ENCODE measurements around the gene LRRC32.

Gene LRRC32, protein sequence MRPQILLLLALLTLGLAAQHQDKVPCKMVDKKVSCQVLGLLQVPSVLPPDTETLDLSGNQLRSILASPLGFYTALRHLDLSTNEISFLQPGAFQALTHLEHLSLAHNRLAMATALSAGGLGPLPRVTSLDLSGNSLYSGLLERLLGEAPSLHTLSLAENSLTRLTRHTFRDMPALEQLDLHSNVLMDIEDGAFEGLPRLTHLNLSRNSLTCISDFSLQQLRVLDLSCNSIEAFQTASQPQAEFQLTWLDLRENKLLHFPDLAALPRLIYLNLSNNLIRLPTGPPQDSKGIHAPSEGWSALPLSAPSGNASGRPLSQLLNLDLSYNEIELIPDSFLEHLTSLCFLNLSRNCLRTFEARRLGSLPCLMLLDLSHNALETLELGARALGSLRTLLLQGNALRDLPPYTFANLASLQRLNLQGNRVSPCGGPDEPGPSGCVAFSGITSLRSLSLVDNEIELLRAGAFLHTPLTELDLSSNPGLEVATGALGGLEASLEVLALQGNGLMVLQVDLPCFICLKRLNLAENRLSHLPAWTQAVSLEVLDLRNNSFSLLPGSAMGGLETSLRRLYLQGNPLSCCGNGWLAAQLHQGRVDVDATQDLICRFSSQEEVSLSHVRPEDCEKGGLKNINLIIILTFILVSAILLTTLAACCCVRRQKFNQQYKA

DNA sequence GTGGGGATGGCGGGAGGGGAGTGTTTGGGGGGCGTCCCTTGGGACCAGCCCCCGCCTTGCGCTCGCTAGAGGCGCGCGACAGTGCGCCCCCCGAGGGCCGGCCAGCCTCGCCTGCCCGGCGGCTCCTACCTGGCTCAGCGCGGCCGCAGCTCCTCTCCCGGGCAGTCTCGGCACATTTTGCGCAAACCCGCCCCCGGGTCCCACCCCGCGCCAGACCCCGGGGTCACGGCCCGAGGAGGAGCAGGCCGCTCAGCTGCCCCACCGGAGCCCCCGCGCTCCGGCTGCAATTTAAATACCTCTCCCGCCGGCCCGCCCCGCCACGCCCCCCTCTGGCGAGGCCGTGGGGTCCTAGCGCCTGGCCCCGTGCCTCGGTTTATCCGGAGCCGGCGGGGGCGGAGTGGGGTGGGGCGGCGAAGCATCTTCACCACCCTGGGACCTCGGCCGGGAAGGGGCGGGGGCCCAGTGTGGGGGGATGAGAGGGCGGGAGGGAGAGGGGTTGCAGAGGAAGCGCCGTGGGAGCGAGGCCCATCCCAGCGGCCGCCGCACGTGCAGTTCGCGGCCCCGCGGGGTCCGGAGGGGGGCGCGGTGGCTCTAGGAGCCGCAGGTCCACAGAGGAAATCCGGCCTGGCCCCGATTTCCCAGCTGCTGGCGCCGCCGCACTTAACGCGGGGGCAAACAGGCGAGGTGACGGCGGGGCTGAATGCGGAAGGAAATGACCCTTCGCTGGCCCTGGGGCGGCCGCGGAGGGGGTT is at the start of gene LRRC32:
LRRC32 (minus strand) TSS at position 263 of the 752 bp plus-strand sequence. CDS start 4,793 bp downstream, outside the sequence.
- peak; percentile 29 to 69 for DNase-seq

DNA sequence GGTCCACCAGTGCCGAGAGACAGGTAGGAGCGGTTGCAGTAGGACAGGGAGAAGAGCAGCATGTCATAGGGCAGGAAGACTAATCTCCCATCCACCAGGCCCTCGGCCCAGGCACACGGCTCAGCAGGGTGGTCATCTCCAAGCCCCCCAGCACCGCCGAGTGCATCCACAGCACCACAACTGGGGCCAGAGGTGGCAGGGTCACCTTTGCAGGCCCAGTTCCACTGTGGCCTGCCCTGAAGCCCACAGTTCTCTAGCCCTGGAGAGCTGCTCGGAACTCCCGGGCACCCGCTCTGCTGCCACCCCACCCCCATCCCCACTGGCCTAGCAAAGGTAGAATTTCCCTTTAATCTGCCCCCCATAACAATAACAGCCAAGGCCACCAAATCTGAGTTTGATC is 49.1 kb upstream of the LRRC32 start:
- no peak for DNase-seq

DNA sequence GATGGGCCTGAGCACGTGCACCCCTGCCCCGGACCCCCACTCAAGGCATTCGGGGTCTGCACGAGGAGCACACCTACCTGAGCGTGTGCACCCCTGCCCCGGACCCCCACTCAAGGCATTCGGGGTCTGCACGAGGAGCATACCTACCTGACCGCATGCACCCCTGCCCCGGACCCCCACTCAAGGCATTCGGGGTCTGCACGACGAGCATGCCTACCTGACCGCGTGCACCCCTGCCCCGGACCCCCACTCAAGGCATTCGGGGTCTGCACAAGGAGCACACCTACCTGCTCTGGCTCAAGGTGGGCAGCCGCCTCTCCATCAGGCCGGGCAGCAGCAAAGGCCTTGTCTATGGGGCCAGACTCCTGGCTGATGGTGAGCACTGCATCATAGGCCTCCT is 48.7 kb upstream of the LRRC32 start:
- no peak for DNase-seq

DNA sequence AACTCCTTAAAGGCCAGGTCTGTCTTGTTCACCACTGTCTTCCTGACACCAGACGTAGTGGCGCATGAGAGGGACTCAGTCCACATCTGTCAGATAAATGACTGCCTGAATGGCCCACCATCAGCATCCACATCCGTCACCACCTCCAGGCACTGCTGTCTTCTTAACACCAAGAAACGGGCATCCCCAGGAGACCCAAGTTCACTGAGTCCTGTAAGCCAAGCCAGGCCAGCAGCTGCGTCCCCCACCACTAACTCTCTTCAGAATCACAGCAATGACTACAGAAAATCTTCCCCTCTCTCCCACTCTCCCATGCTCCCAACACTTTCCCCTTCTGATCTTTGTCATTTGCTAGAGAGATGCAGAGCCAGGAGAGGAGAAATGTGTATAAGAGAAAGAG is 47.3 kb upstream of the LRRC32 start:
- no peak for DNase-seq

DNA sequence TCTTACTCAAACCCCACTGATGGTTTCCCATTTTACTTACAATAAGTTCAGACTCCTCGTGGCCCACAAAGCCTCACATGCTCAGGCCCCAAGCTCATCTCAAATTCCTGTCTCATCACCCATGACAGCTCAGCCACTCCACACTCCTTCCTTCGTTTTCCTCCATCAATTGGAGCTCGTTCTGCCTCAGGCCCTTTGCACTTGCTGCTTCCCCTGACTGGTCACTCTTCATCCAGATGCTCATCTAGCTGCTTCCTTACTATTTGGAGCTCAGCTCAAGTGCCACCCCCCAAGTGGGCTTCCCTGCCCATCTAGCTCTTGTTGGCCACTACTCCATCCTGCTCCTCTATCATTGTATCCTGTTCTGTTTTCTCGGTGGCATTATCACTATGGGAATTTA is 46.8 kb upstream of the LRRC32 start:
- DNase-seq, result no peak

DNA sequence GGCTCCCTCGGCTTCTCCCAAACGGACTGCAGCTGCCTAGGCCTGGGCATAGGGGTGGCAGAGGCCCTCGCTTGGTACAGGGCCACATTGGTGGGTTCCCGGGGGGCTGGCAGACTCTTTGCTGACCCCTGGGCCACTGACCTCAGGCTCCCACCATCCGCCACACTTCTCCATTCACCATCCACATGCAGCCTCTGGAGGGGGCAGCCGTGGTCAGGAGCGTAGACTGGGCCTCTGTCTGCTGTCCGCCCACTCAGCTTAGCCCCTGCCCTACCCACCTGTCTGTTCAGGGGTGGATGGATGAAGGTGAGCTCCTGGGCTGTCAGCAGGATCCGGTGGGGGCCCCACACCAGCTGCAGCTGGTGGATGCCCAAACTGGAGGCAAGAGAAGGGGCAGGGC is 45.7 kb upstream of the LRRC32 start:
- no peak for DNase-seq

DNA sequence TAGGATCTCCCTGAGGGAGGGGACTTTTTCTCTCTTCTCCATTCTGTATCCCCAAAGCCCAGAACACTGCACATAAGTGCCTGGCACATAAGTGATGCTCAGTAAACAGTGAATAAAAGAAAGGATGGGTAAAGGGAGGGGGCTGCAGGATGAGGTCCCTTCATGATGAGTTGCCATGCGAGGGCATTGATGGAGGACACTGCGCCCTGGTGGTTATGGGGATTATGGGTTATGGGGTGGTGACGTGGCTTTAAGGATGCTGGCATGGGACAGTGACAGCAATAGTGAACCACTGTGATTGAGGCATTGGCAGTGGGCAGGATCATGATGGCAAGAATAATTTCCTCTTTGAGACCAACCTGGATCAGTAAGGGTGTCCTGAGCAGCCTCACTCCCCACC is 43.9 kb upstream of the LRRC32 start:
- no peak for DNase-seq

DNA sequence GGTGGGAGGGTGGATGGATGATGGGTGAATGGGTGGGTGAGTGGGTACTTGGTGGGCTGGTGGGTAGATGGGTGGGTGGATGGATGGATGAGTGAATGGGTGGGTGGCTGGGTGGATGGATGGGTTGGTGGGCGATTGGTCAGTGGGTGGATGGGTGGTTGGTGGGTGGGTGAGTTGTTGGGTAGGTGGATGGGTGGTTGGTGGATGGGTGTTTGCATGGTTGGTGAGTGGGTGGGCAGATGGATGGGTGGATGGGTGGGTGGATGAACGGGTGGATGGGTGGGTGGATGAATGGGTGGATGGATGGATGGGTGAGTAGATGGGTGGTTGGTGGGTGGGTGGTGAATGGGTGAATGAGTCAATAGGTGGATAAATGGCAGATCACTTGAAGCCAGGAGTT is 43.0 kb upstream of the LRRC32 start:
- no peak for DNase-seq

DNA sequence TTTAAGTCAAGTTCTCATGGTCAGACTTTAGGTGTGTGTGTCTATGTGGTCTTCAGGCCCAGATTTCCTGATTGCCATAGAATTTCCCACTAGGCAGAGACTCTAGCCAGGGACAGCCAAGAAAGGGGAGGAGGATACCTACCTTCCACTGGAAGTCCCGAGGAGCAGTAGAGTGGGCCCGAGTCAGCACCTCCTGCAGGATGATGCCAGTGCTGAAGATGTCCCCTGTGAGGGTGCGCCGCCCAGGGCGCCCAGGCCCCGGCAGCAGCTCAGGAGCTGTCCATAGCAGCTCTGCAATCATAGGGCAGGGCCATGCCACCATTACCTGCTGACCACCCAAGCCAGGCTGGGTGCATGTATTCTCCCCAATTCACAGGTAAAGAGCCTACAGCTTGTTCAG is 41.6 kb upstream of the LRRC32 start:
- DNase-seq, result no peak

DNA sequence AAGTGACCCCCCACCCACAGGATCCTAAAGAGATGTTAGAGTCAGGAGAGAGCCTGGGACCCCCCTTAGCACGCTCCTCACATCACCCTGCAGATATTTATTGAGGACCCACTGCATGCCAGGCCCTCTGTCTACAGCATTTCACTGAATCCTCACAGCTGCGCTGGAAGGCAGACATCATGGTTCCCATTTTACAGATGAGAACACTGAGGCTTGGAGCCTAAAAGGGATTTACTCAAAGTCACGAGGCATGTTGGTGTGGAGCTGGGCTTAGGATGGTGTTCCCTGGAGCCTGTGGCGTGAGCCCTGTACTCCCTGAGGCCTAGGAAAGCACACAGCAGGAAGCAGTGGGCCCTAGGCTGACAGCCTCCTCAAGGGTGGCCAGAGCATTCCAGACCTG is 39.2 kb upstream of the LRRC32 start:
- no peak for DNase-seq

DNA sequence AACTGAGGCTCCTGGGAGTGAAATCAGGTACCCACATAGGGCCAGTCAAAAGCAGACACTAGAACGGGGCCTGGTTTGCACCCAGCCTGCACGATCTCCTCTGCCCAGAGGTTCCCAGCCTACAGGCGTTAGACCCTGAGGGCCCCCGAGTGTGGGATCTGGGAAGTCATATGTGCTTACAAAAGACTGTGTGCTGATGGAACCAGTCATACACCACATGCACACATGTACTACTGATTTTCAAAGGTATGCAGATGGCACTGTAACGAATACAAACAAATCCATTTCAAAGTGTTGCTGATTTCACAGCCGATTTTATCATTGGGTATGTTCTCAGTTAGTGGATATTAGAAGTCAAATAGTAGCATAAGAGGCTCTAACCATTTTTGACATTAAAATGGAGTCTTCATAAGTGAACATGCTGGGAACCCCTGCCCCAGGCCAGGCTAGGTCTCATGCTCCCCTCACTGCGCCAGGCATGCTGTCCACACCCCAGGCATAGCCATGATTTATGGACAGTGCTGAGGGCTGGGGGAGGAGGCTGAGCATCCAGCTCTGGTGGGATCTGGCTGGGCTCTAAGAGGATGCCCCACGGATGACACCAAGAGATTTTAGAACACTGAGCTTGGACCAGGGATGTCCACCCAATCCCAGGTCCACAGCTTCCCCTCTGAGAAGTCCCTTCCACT is 38.6 kb upstream of the LRRC32 start:
- DNase-seq, result no peak

DNA sequence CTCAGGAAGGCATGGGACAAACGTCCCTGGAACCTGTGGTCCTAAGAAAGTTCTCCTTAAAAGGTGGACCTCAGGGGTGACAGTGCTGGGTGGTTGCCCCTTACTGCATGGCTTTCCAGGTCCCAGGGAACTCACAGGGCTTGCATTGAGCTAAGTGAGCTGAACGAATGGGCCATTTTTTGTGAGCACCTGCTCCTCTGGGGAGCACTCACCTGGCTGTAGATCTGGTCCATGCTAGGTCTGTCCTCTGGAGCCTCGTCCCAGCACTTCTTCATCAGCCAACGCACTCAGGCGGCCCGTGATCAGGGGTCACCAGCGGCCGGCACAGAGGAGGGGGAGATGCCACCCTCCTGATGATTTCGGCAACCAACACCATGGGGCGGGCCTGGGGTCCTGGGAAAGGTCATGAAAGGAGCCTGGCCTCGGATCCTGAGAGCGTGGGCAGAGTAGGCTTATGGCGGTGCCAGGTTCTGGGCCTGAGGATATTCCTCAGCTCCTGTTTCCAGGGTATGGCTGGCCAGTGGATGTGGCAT is 36.8 kb upstream of the LRRC32 start:
- DNase-seq, result no peak

DNA sequence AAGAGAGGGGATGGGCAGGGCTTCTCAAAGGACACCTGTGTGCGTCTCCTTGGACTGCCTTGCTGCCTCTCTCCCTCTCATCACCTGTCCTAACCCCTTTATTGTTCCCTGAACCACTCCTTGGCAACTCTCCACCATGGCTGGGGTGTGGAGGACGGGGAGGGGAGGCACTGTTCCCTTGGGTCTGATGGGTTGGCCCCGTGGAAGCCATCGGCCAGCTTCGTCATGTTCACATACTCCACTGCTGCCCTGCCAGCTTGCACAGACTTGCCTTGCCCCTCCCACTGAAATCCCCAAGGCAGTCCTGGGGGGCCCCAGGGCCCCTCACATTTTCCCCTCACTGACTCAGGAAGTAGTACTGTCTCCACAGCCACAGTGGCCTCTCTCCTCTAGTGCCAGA is 36.1 kb upstream of the LRRC32 start:
- DNase-seq, result no peak

DNA sequence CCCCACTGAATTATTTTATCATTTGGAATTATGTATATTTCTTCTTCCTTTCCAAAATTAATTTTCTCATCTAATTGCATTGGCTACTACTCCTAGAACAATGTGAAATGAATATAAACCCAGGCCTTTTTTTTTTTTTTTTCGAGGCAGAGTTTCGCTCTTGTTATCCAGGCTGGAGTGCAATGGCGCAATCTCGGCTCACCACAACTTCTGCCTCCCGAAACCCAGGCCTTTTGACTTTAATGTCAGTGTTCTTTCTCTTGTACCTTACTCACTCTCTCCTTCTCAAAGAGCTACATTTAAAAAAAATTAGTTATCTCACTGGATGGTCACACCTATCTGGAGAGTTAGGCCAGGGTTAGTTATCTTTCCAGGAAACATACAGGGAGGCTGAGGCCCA is 35.3 kb upstream of the LRRC32 start:
- DNase-seq, result no peak

DNA sequence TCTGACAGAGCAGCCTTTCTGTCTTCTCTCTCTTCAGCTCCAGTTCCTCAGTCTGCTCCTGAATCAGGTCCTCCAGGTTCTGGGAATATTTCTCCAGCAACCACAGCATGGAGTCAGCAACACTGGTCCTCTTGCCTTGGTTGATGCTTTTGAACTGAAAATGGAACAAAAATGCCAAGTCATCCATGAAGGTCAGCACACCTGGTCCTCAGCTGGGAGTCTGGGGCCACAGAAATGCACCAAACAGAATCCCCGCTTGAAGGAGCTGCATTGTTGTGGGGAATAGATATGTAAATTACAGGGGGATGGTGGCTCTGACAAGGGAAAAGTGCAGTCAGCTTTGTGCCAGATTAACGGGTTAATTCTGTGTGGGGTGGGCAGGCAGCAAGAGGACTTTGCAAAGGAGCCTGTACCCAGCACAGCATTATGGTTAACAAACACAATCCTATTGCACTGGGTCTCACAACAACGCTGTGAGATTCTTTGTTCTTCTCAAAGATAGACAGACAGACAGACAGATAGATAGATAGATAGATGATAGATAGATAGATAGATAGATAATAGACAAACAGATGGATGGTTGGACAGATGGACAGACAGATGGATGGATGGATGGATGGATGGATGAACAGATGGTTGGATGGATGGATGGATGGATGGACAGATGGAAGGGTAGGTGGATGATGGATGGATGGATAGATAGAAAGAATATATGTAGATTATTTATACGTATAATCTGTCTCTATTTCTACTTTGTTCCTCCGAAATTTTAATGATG is 33.8 kb upstream of the LRRC32 start:
- DNase-seq, result no peak

DNA sequence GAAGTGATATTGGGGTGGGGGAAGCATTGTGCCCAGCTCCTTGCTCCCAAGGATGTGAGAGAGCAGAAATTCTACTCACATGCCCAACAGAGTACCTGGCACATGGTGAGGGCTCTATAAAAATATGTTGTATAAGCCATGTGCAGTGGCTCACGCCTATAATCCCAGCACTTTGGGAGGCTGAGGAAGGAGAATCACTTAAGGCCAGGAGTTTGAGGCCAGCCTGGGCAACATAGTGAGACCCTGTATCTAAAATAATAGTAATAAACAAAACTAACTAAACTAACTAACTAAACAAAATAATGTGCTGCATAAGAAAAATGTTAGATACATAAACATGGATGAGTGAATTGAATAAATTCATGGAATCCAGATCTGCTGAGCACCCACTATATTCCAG is 33.2 kb upstream of the LRRC32 start:
- DNase-seq, result no peak

DNA sequence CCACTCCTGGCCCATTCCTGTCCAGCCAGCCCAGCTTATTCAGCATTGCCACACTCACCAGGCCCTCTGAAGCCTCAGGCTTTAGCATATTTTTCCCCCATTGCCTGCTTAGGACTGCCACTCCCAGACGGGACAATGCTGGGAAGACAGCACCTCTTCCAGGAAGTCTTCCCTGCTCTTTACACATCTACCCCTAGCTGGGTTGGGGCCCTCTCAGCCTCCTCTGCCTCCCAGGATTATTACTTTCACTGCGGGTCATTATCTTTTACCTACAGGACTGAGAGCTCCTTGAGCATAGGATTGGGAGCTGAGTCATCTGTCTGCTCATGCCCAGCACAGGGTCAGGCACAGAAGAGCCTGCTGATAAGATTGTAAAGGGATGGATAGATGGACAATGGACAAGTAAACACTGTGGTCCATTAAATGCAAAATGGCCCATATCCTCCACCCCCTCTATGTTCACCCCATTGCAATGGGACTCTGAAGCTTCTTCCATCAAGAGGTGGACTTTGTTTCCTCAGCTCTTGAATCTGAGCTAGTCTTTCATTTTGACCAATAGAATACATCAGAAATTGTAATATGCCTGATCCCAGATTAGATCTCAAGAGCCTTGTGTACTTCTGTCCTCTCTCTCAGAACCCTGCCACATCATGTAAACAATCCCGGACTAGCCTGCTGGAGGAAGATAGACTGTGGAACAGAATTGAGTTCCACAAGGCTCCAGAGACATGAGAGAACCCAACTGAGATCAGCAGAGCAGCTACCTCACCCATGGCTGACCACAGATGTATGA is 32.0 kb upstream of the LRRC32 start:
- DNase-seq, result no peak

DNA sequence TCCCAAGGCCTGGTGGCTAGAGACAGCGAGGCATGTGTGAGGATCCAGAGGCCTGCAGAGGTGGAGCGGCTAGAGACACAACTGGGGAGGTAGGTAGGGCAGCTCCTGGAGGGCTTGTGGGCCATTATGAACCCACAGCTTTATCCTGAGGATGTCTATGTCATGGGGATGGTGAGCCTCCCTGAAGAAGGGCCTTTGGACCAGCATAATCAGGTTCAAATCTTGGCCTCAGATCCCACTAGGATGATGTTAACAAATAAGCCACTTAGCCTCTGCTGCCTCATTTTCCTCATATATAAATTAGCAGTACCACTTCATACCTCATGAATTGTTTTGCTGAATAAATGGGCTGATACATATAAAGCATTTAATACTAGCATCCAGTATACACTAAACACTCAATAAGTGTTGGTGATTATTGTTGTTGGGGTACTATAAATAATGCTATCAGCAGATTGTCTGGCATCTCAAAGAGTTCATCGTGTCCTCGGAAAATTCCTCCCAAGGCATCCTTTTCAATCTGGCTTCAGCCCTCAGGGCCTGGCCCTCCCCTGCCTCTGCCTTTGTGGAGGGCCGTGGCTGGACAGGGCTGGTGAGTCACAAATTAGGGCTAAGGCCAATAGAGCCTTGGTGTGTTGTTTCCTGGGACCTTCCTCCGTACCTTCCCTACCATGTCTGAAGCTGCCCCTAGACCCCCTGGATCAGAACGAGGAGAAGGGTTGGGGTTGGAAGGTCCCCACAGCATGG is 30.9 kb upstream of the LRRC32 start:
- DNase-seq, result no peak

DNA sequence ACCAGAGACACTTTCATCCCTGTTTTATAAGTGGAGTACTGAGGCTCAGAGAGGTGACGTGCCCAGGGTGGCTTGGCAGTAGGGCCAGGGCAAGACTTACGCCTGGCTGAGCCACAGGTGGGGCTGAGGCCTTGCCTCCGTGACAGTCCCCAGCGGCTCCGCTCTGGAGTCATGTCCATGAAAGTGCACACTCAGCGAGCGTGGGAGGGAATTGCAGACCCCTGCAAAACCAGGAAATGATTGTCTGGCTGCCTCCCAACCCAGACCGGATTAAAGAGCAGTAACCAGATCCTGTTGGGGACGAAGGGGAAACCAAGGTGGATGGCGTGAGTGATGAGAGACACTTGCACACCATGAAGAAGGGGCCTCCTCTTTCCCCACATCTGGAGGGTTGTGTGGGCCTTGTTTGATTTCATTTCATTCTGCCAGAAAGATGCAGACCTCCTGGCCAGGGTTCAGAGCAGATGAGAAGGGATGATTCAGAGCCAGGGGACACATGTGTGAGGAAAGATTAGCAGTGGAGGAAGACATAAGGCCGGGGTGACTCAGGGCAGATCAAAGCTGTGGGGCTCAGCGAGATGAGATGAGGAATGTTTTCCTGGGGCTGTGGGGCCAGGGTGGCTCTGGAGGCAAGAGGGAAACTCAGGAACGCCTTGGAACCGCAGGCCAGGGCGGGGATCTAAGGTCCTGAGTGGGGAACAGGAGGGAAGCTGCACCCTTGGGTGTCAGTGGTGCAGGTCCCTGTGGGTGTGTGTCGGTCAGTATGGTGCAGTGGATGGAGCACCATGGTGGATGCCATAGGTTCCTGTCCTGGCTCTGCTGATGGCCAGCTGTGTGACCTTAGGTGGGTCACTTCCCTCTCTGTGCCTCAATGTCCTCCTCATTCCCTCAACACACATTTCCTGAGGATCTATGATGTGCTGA is 29.9 kb upstream of the LRRC32 start:
- DNase-seq, result no peak
